Gastroesophageal sphincter (tissue), 3 donors: ENCODE results near the gene NHLRC3.

ENCODE experiments used
- CTCF ChIP-seq, 4 experiments: fragments of 200-600 bp in 2 of 4; fragments of 450-650 bp in 2 of 4; sonication (generic) in 1 of 4; IDR thresholded peaks; one replicate each; pipeline ENCODE4 v1.5.1; 2017 to 2019; ENCODE audit warnings: antibody characterized with exemption in 4 of 4, mild to moderate bottlenecking in 2 of 4, moderate library complexity in 2 of 4
- EP300 ChIP-seq: sonication (generic); formaldehyde crosslinking; IDR thresholded peaks from one replicate; pipeline ENCODE4 v1.6.1; 2017; ENCODE audit warnings: antibody characterized with exemption, mild to moderate bottlenecking
- POLR2A ChIP-seq, 2 donors: fragments of 450-650 bp; IDR thresholded peaks; one replicate each; pipeline ENCODE4 v1.6.1; 2017; ENCODE audit warnings: antibody characterized with exemption in 2 of 2, mild to moderate bottlenecking in 2 of 2, moderate library complexity in 1 of 2
- POLR2AphosphoS5 ChIP-seq: sonication (generic); formaldehyde crosslinking; IDR thresholded peaks from one replicate; pipeline ENCODE4 v1.6.1; 2017; ENCODE audit warnings: antibody characterized with exemption

- TF ChIP-seq CTCF (IDR thresholded peaks at IDR 0.05) (no peak), EP300 (no peak), POLR2AphosphoS5 (no peak), POLR2A (IDR thresholded peaks at IDR 0.05) (no peak)
Measured at GRCh38 chr13:38993381-38993780, 44.9 kb upstream of the NHLRC3 start.
